Measurements from ENCODE around the gene DNAJB14. TPM values are rescaled to one million over a fixed set of nuclear protein-coding genes. Genes with fewer than 3 reads are reported as not detected.

DNAJB14 gene
- total RNA-seq, 4 donors from 2014 or later, result 27.0 to 38.5 (median 31.7) TPM

- no peak overlapping the region for H3K4me3 ChIP-seq
- H3K36me3 ChIP-seq, result peaks cover 0 to 51% (median 0%) of the 10 kb centered on the region in 3 donors
- 95 to 97% methylated on average over 3 of the region's 3 CpGs for WGBS, 2 donors
- H3K27ac ChIP-seq, result no peak overlapping the region
- H3K27me3 ChIP-seq, result no peaks in the 10 kb centered on the region
- peaks cover 0 to 7% (median 0%) of the 10 kb centered on the region in 4 donors for H3K9me3 ChIP-seq
- no peak for DNase-seq (ENCODE audit: low spot score in 2 of 2)
- no peak for TF ChIP-seq CTCF (IDR thresholded peaks at IDR 0.05)
- TF ChIP-seq POLR2A (IDR thresholded peaks at IDR 0.05), result no peak
- TF ChIP-seq EP300 (IDR thresholded peaks at IDR 0.05), result no peak
- no peaks in the 10 kb centered on the region for H3K4me1 ChIP-seq
Measured at GRCh38 chr4:99921174-99921573, 25.2 kb downstream of the DNAJB14 start.

- Histone ChIP-seq H3K27ac (no peak overlapping the region), H3K4me3 (no peak overlapping the region), H3K4me1 (no peaks in the 10 kb centered on the region), H3K27me3 (no peaks in the 10 kb centered on the region), H3K9me3 (peaks cover 0 to 7% (median 0%) of the 10 kb centered on the region in 4 donors), H3K36me3 (peaks cover 0 to 63% (median 3%) of the 10 kb centered on the region in 3 donors)
- no peak for TF ChIP-seq EP300 (IDR thresholded peaks at IDR 0.05)
- no peak for TF ChIP-seq CTCF (IDR thresholded peaks at IDR 0.05)
- TF ChIP-seq POLR2A (IDR thresholded peaks at IDR 0.05), result no peak
- no peak for DNase-seq (ENCODE audit: low spot score in 2 of 2)
- 89 to 92% methylated on average over 2 of the region's 2 CpGs for WGBS, 2 donors
Measured at GRCh38 chr4:99918656-99919055, 27.8 kb downstream of the DNAJB14 start.

- WGBS, 2 donors, result 94 to 96% methylated on average over 3 of the region's 3 CpGs
- no peak for DNase-seq (ENCODE audit: low spot score in 2 of 2)
Measured at GRCh38 chr4:99917575-99917974, 28.8 kb downstream of the DNAJB14 start.

GRCh38 chr4:99915449-99915848 lies 31.0 kb downstream of the DNAJB14 start:
- TF ChIP-seq CTCF (IDR thresholded peaks at IDR 0.05), result no peak
- TF ChIP-seq POLR2A (IDR thresholded peaks at IDR 0.05), result no peak
- TF ChIP-seq EP300 (IDR thresholded peaks at IDR 0.05), result no peak
- WGBS, 2 donors, result 92 to 98% methylated on average over 2 of the region's 2 CpGs

More at GRCh38 chr4:99917575-99917974, 28.8 kb downstream of the DNAJB14 start:
- Histone ChIP-seq H3K4me1 (no peaks in the 10 kb centered on the region), H3K4me3 (no peak overlapping the region), H3K27me3 (no peaks in the 10 kb centered on the region), H3K9me3 (peaks cover 0 to 7% (median 0%) of the 10 kb centered on the region in 4 donors), H3K27ac (no peak overlapping the region), H3K36me3 (peaks cover 0 to 58% (median 4%) of the 10 kb centered on the region in 3 donors)
- no peak for TF ChIP-seq POLR2A (IDR thresholded peaks at IDR 0.05)
- TF ChIP-seq EP300 (IDR thresholded peaks at IDR 0.05), result no peak
- no peak for TF ChIP-seq CTCF (IDR thresholded peaks at IDR 0.05)

GRCh38 chr4:99894998-99895397 lies 51.4 kb downstream of the DNAJB14 start:
- peak overlapping the region; percentile 76 to 95 (median 92) for H3K4me3 ChIP-seq
- TF ChIP-seq EP300 (IDR thresholded peaks at IDR 0.05) (no peak), POLR2A (IDR thresholded peaks at IDR 0.05) (no peak), CTCF (IDR thresholded peaks at IDR 0.05) (no peak)
- H3K27ac ChIP-seq, result peak overlapping the region in 3 of 4 donors; percentile 79 to 88 (median 83)
- no peaks in the 10 kb centered on the region for H3K27me3 ChIP-seq
- peaks cover 0 to 5% (median 0%) of the 10 kb centered on the region in 3 donors for H3K36me3 ChIP-seq
- H3K9me3 ChIP-seq, result no peaks in the 10 kb centered on the region
- DNase-seq (ENCODE audit: low spot score in 2 of 2), result no peak
- H3K4me1 ChIP-seq, result peaks cover 0 to 47% (median 14%) of the 10 kb centered on the region in 4 donors
- WGBS, 2 donors, result 91 to 95% methylated on average over 16 of the region's 16 CpGs

More at GRCh38 chr4:99915449-99915848, 31.0 kb downstream of the DNAJB14 start:
- Histone ChIP-seq H3K4me3 (no peak overlapping the region), H3K4me1 (no peaks in the 10 kb centered on the region), H3K27ac (no peak overlapping the region), H3K27me3 (no peaks in the 10 kb centered on the region), H3K9me3 (peaks cover 0 to 7% (median 0%) of the 10 kb centered on the region in 4 donors), H3K36me3 (peaks cover 0 to 47% (median 4%) of the 10 kb centered on the region in 3 donors)
- DNase-seq (ENCODE audit: low spot score in 2 of 2), result no peak
